ENCODE results near the gene CHRD. TPM values are rescaled to one million over a fixed set of nuclear protein-coding genes. Genes with fewer than 3 reads are reported as not detected.

Gene CHRD
- total and polyA plus RNA-seq, 10 of the 15 experiments (the other 5 are each of a cell fraction or from before 2014, with no cell fraction given), result not detected

GRCh38 chr3:184389935-184390528 lies 10.2 kb downstream of the CHRD start:
- Histone ChIP-seq H3K27ac (ENCODE audit: control insufficient read depth, insufficient read depth) (no peak overlapping the region), H3K36me3 (ENCODE audit: control insufficient read depth in 2 of 2, insufficient read depth in 2 of 2, low read length in 1 of 2) (no peaks in the 10 kb centered on the region), H3K27me3 (replicated peaks in 1 of 2; ENCODE audit: control insufficient read depth in 2 of 2, insufficient read depth in 2 of 2, low read length in 1 of 2) (peaks cover 0 to 4% of the 10 kb centered on the region in 2 experiments), H2AFZ (ENCODE audit: control insufficient read depth, low read depth, low read length) (no peak overlapping the region), H3K9ac (ENCODE audit: control insufficient read depth, insufficient read depth, low read length) (no peak overlapping the region), H3K9me3 (replicated peaks; ENCODE audit: control insufficient read depth, insufficient read depth, low read length) (no peaks in the 10 kb centered on the region), H4K20me1 (ENCODE audit: control insufficient read depth, insufficient read depth) (no peaks in the 10 kb centered on the region), H3K4me1 (ENCODE audit: control insufficient read depth, insufficient read depth, low read length) (no peaks in the 10 kb centered on the region), H3K4me2 (ENCODE audit: control insufficient read depth, insufficient read depth) (no peak overlapping the region), H3K4me3 (no peak overlapping the region), H3K79me2 (ENCODE audit: control insufficient read depth, insufficient read depth, low read length) (no peaks in the 10 kb centered on the region)
- in situ Hi-C loops (cut with MboI), result no loop called here
- BruUV-seq (replicated peaks), result no TSS peak
- ATAC-seq (no peak), DNase-seq (ENCODE audit: low read depth, low spot score) (no peak), FAIRE-seq (no peak)
- ChIA-PET POLR2A (no interaction called here), RAD21 (ENCODE audit: unreplicated experiment) (no interaction called here), SMC1A (ENCODE audit: uncharacterized antibody, unreplicated experiment) (interaction anchor here (0.6 kb wide), 1 partner anchor 222 kb away, joined by 3 read pairs; no protein-coding TSS in a partner anchor), CTCF (interaction anchor here (1.0 to 1.1 kb wide), 2 partner anchors 15 to 18 kb away, joined by 3 read pairs; no protein-coding TSS in a partner anchor)
- intact Hi-C loops (cut with micrococcal nuclease; ENCODE audit: unreplicated experiment), result no loop called here
- 15% methylated on average over 4 of the region's 5 CpGs for WGBS (ENCODE audit: insufficient coverage, insufficient replicate concordance, low lambda C conversion rate, missing lambda C conversion rate)
- no peak for TF ChIP-seq SMAD1 (IDR thresholded peaks at IDR 0.05; ENCODE audit: low read depth, partially characterized antibody)
- TF ChIP-seq, protein P1, sequence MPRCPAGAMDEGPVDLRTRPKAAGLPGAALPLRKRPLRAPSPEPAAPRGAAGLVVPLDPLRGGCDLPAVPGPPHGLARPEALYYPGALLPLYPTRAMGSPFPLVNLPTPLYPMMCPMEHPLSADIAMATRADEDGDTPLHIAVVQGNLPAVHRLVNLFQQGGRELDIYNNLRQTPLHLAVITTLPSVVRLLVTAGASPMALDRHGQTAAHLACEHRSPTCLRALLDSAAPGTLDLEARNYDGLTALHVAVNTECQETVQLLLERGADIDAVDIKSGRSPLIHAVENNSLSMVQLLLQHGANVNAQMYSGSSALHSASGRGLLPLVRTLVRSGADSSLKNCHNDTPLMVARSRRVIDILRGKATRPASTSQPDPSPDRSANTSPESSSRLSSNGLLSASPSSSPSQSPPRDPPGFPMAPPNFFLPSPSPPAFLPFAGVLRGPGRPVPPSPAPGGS (IDR thresholded peaks at IDR 0.05; ENCODE audit: borderline replicate concordance, insufficient read depth, low read depth, low read length, poor library complexity, severe bottlenecking), result no peak
- no peak for TF ChIP-seq CREB1 (IDR thresholded peaks at IDR 0.05; ENCODE audit: low read depth)
- no peak for TF ChIP-seq CTCF (IDR thresholded peaks at IDR 0.05 in 2 of 3, conservative IDR thresholded peaks at IDR 0.05 in 1 of 3; ENCODE audit: control insufficient read depth in 2 of 3, extremely low read depth in 1 of 3, insufficient read depth in 1 of 3, low read depth in 3 of 3, low read length in 3 of 3)
- TF ChIP-seq NBN (IDR thresholded peaks at IDR 0.05), result no peak
- TF ChIP-seq RELA (IDR thresholded peaks at IDR 0.05; ENCODE audit: borderline replicate concordance, partially characterized antibody), result no peak
- no peak for TF ChIP-seq SREBF1 (IDR thresholded peaks at IDR 0.05; ENCODE audit: low read length)
- TF ChIP-seq, protein P2, sequence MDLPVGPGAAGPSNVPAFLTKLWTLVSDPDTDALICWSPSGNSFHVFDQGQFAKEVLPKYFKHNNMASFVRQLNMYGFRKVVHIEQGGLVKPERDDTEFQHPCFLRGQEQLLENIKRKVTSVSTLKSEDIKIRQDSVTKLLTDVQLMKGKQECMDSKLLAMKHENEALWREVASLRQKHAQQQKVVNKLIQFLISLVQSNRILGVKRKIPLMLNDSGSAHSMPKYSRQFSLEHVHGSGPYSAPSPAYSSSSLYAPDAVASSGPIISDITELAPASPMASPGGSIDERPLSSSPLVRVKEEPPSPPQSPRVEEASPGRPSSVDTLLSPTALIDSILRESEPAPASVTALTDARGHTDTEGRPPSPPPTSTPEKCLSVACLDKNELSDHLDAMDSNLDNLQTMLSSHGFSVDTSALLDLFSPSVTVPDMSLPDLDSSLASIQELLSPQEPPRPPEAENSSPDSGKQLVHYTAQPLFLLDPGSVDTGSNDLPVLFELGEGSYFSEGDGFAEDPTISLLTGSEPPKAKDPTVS (IDR thresholded peaks at IDR 0.05; ENCODE audit: low read depth, low read length), result no peak
- TF ChIP-seq MLLT1 (IDR thresholded peaks at IDR 0.05), result no peak
- TF ChIP-seq IRF4 (IDR thresholded peaks at IDR 0.05; ENCODE audit: low read depth, low read length), result no peak
- no peak for TF ChIP-seq KDM1A (IDR thresholded peaks at IDR 0.05; ENCODE audit: borderline replicate concordance)
- TF ChIP-seq MYC (IDR thresholded peaks at IDR 0.05; ENCODE audit: insufficient read depth, insufficient read length, insufficient replicate concordance, low read length, severe bottlenecking), result no peak
- no peak for TF ChIP-seq NR2C2 (IDR thresholded peaks at IDR 0.05; ENCODE audit: borderline replicate concordance, control insufficient read depth, insufficient read length, low read depth)
- no peak for TF ChIP-seq GABPA (IDR thresholded peaks at IDR 0.05; ENCODE audit: low read depth)
- no peak for TF ChIP-seq HDGF (IDR thresholded peaks at IDR 0.05)
- no peak for TF ChIP-seq EGR1 (IDR thresholded peaks at IDR 0.05; ENCODE audit: borderline replicate concordance in 1 of 2, low read depth in 2 of 2, low read length in 2 of 2)
- no peak for TF ChIP-seq SPI1 (IDR thresholded peaks at IDR 0.05; ENCODE audit: borderline replicate concordance, insufficient read depth, low read depth, low read length)

Data from GM12878 (cell line).